ENCODE results near the gene TRIM2. TPM values are rescaled to one million over a fixed set of nuclear protein-coding genes. Genes with fewer than 3 reads are reported as not detected.
"Not testable (repeated sequence)": the region's sequence is repeated elsewhere in the genome, so short reads cannot be mapped to it uniquely, and the experiment has no call there.

The TRIM2 gene
- total RNA-seq, 1 donor from 2014 or later, result 83.1 TPM

GRCh38 chr4:153189016-153189801 lies 15.0 kb upstream of the TRIM2 start:
- Mint-ChIP-seq H3K27me3 (no peaks in the 10 kb centered on the region), H3K36me3 (no peaks in the 10 kb centered on the region), H3K4me3 (no peak overlapping the region), H3K4me1 (ENCODE audit: unreplicated experiment) (peaks cover 27% of the 10 kb centered on the region), H3K27ac (no peak overlapping the region), H3K9me3 (no peaks in the 10 kb centered on the region)
- DNase-seq (ENCODE audit: extremely low spot score, unreplicated experiment), result no peak
- TF ChIP-seq CTCF (conservative IDR thresholded peaks at IDR 0.05), result no peak

- Mint-ChIP-seq H3K36me3 (no peaks in the 10 kb centered on the region), H3K4me1 (ENCODE audit: unreplicated experiment) (peaks cover 23% of the 10 kb centered on the region), H3K4me3 (no peak overlapping the region), H3K27ac (no peak overlapping the region), H3K27me3 (no peaks in the 10 kb centered on the region), H3K9me3 (no peaks in the 10 kb centered on the region)
- no peak for TF ChIP-seq CTCF (conservative IDR thresholded peaks at IDR 0.05)
- DNase-seq (ENCODE audit: extremely low spot score, unreplicated experiment), result no peak
These were observed 12.4 kb upstream of the TRIM2 start for GRCh38 chr4:153191795-153192363.

GRCh38 chr4:153197301-153197700 lies 6.9 kb upstream of the TRIM2 start:
- Mint-ChIP-seq H3K4me3 (no peak overlapping the region), H3K27me3 (no peaks in the 10 kb centered on the region), H3K27ac (no peak overlapping the region), H3K9me3 (no peaks in the 10 kb centered on the region), H3K36me3 (no peaks in the 10 kb centered on the region), H3K4me1 (ENCODE audit: unreplicated experiment) (no peaks in the 10 kb centered on the region)
- DNase-seq (ENCODE audit: extremely low spot score, unreplicated experiment), result no peak
- TF ChIP-seq CTCF (conservative IDR thresholded peaks at IDR 0.05), result no peak

GRCh38 chr4:153198719-153199118 lies 5.5 kb upstream of the TRIM2 start:
- H3K4me3 Mint-ChIP-seq, result no peak overlapping the region
- DNase-seq (ENCODE audit: extremely low spot score, unreplicated experiment), result no peak
- H3K27ac Mint-ChIP-seq, result no peak overlapping the region
- H3K9me3 Mint-ChIP-seq, result no peaks in the 10 kb centered on the region
- no peaks in the 10 kb centered on the region for H3K4me1 Mint-ChIP-seq (ENCODE audit: unreplicated experiment)
- no peaks in the 10 kb centered on the region for H3K36me3 Mint-ChIP-seq
- no peaks in the 10 kb centered on the region for H3K27me3 Mint-ChIP-seq
- no peak for TF ChIP-seq CTCF (conservative IDR thresholded peaks at IDR 0.05)

- not testable (repeated sequence) for H3K36me3 Mint-ChIP-seq; DNase-seq (ENCODE audit: extremely low spot score, unreplicated experiment); H3K27me3 Mint-ChIP-seq; H3K9me3 Mint-ChIP-seq
- Mint-ChIP-seq H3K27ac (peak overlapping the region; percentile 78), H3K4me1 (ENCODE audit: unreplicated experiment) (peaks cover 23% of the 10 kb centered on the region), H3K4me3 (peak overlapping the region; percentile 84)
These were observed 497 bp upstream of the TRIM2 start for GRCh38 chr4:153203746-153204145.
